Subcutaneous adipose tissue (tissue), 4 donors: ENCODE measurements around the gene PRSS38. TPM values are rescaled to one million over a fixed set of nuclear protein-coding genes. Genes with fewer than 3 reads are reported as not detected.

Source experiments
- CTCF ChIP-seq: fragments of 450-650 bp; IDR thresholded peaks from one replicate; pipeline ENCODE4 v1.5.1; 2016; ENCODE audit warnings: low read depth, mild to moderate bottlenecking, control low read depth, antibody characterized with exemption, moderate library complexity
- total RNA-seq, 4 donors: library from RNA; depleted of rRNA; stranded (reverse); fragments of >200 nt; gene quantifications; one replicate each; pipeline ENCODE4 v1.1.0, GENCODE V29; 2016

PRSS38 gene
- total RNA-seq = not detected

GRCh38 chr1:227815468-227816409 is at the start of gene PRSS38:
PRSS38 (plus strand) TSS chr1:227815675; CDS start chr1:227815717, 42 bp downstream.
- no peak for TF ChIP-seq CTCF

- no peak for TF ChIP-seq CTCF
These were observed 49.4 kb upstream of the PRSS38 start for GRCh38 chr1:227766015-227766634.

GRCh38 chr1:227766653-227767277 is 48.7 kb upstream of the PRSS38 start:
- no peak for TF ChIP-seq CTCF

- TF ChIP-seq CTCF = no peak
These were observed 47.9 kb upstream of the PRSS38 start for GRCh38 chr1:227767401-227768124.

GRCh38 chr1:227768125-227768439 is 47.4 kb upstream of the PRSS38 start:
- no peak for TF ChIP-seq CTCF

- no peak for TF ChIP-seq CTCF
These were observed 46.8 kb upstream of the PRSS38 start for GRCh38 chr1:227768640-227769039.
